A673 (cell line): ENCODE measurements around the gene PLP2. TPM values are rescaled to one million over a fixed set of nuclear protein-coding genes. Genes with fewer than 3 reads are reported as not detected.

ENCODE experiments used
- BruUV-seq: library from RNA; stranded (reverse); fragments of 400-500 nt; replicated peaks from 2 replicates; lab custom pipeline; 2021; lab: Mats Ljungman, UMichigan
- CTCF ChIA-PET: fragments of 300-600 bp; sonication (Branson Sonifier 250); formaldehyde crosslinking; loops from one replicate; lab custom pipeline; 2022; ENCODE audit warnings: antibody characterized with exemption; lab: Charles Lee
- POLR2A ChIA-PET: fragments of 300-600 bp; sonication (Branson Sonifier 250); formaldehyde crosslinking; loops from one replicate; lab custom pipeline; 2022; ENCODE audit warnings: antibody characterized with exemption; ENCODE audit not compliant: low non-redundant PET; lab: Charles Lee
- DNase-seq: peaks from one replicate; pipeline ENCODE4 v3.0.0-alpha.2; 2015; ENCODE audit warnings: low spot score
- H3K27ac ChIP-seq: fragments of 200-600 bp; sonication (generic); 2 replicates; pipeline ENCODE4 v1.5.1; 2016; ENCODE audit warnings: mixed run types, low read depth, mild to moderate bottlenecking, mixed read lengths, antibody characterized with exemption, low read length; ENCODE audit not compliant: poor library complexity, severe bottlenecking
- H3K27me3 ChIP-seq: fragments of 200-600 bp; sonication (generic); replicated peaks from 2 replicates; pipeline ENCODE4 v1.6.1; 2017; ENCODE audit warnings: mixed run types, low read depth, mild to moderate bottlenecking, mixed read lengths, antibody characterized with exemption, low read length; ENCODE audit not compliant: insufficient read depth, poor library complexity
- H3K36me3 ChIP-seq: fragments of 200-600 bp; sonication (generic); 2 replicates; pipeline ENCODE4 v1.6.1; 2016; ENCODE audit warnings: mixed run types, mild to moderate bottlenecking, mixed read lengths, antibody characterized with exemption, low read length; ENCODE audit not compliant: insufficient read depth, poor library complexity, severe bottlenecking
- H3K4me1 ChIP-seq: fragments of 200-600 bp; sonication (generic); 2 replicates; pipeline ENCODE4 v1.6.1; 2017; ENCODE audit warnings: mixed run types, mild to moderate bottlenecking, mixed read lengths, antibody characterized with exemption, low read length; ENCODE audit not compliant: insufficient read depth, poor library complexity, severe bottlenecking
- H3K4me3 ChIP-seq: fragments of 200-600 bp; sonication (generic); 2 replicates; pipeline ENCODE4 v1.5.1; 2016; ENCODE audit warnings: low read depth, mixed run types, mild to moderate bottlenecking, mixed read lengths, low read length; ENCODE audit not compliant: poor library complexity, severe bottlenecking
- H3K9me3 ChIP-seq: fragments of 200-600 bp; sonication (generic); 2 replicates; pipeline ENCODE4 v1.6.1; 2016; ENCODE audit warnings: mixed run types, low read depth, mild to moderate bottlenecking, mixed read lengths, antibody characterized with exemption, low read length; ENCODE audit not compliant: poor library complexity, severe bottlenecking
- EZH2 ChIP-seq: fragments of 200-600 bp; sonication (generic); IDR thresholded peaks from 2 replicates; pipeline ENCODE4 v1.6.1; 2017; ENCODE audit warnings: borderline replicate concordance, low read depth, mild to moderate bottlenecking, mixed read lengths, antibody characterized with exemption, low read length; ENCODE audit not compliant: poor library complexity, severe bottlenecking
- intact Hi-C: fragments of 100-400 bp; cut with micrococcal nuclease; formaldehyde crosslinking; loops from one replicate; pipeline ENCODE4 v1.10.0; 2022; ENCODE audit not compliant: unreplicated experiment
- total RNA-seq: library from RNA; stranded (reverse); gene quantifications from 2 replicates; pipeline ENCODE4 v1.2.3, GENCODE V29; 2021
- TF ChIP-seq, protein P1 (sequence below): fragments of 300-800, 200-600 bp; sonication (generic); conservative IDR thresholded peaks from 2 replicates; pipeline ENCODE4 v1.5.1; 2017; ENCODE audit warnings: low read depth, mild to moderate bottlenecking, antibody characterized with exemption, low read length, moderate library complexity, mixed read lengths

PLP2 gene
- total RNA-seq, 1 experiment from 2014 or later: 87.5 TPM

DNA sequence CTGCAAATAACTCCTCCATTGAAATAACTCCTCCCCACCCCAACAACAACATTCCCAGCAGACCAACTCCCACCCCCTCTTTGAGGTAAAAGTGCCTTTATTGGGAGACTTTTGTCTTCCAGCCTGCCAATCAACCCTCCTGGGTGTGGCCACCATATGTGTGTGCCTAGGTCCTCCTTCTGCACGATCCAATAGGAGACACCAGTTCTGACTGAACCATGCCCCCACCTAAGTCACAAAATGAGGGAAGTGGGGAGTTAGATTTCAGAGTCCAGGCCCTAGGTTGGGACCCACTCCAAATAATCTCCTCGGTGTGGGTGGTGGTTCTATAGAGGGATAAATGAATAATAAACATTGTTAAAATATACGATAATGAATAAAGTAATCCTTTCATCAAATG is 3.0 kb downstream of the PLP2 start:
- TF ChIP-seq, protein P1, sequence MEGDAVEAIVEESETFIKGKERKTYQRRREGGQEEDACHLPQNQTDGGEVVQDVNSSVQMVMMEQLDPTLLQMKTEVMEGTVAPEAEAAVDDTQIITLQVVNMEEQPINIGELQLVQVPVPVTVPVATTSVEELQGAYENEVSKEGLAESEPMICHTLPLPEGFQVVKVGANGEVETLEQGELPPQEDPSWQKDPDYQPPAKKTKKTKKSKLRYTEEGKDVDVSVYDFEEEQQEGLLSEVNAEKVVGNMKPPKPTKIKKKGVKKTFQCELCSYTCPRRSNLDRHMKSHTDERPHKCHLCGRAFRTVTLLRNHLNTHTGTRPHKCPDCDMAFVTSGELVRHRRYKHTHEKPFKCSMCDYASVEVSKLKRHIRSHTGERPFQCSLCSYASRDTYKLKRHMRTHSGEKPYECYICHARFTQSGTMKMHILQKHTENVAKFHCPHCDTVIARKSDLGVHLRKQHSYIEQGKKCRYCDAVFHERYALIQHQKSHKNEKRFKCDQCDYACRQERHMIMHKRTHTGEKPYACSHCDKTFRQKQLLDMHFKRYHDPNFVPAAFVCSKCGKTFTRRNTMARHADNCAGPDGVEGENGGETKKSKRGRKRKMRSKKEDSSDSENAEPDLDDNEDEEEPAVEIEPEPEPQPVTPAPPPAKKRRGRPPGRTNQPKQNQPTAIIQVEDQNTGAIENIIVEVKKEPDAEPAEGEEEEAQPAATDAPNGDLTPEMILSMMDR: no peak
- no peak for TF ChIP-seq EZH2
- Histone ChIP-seq H3K9me3 (no peaks in the 10 kb centered on the region), H3K36me3 (peaks cover 7% of the 10 kb centered on the region), H3K4me3 (no peak overlapping the region), H3K27ac (no peak overlapping the region), H3K4me1 (no peaks in the 10 kb centered on the region), H3K27me3 (no peaks in the 10 kb centered on the region)
- POLR2A ChIA-PET: no interaction called here
- TSS peak; percentile 69 for BruUV-seq
- intact Hi-C loops: no loop called here
- DNase-seq: peak; percentile 38
- CTCF ChIA-PET: interaction anchor here (1.0 kb wide), 1 partner anchor 11 kb away, joined by 3 read pairs; no protein-coding TSS in a partner anchor

DNA sequence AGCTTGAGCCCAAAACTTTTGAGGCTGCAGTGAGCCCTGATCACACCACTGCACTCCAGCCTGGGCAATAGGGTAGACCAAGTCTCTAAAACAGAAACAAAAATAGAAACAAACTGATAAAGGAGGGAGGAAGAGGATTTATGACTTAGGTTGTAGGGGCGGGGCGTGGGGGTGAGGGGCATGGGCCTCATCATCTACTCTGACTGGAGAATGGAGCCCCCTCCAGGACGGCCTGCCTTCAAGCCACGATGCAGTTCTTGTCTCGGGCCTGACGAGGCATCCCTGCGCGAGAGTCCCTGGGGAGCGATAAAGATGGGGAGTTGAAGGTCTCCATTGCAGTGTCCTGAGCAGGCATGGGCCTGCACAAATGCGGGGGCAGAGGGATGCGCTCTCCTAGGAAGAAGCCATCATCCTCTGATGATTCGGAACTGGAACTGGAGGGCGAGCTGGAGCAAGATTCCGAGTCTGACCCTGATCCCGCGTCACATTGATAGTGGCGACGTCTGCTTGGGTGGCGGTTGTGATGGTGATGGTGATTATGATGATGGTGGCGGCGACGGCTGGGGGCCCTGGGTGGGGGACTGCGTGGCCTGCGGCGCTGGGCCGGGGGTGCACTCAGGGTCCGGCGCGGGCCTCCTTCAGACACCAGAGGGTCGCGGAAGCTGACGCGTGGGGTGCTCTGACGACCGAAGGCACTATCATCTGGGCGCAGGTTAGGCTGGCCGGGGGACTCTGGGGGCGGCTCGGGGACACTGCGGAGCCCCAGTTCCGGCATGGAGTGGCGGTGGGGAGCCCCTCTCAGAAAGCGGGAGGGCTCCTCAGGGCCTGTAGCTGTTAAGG is 4.0 kb downstream of the PLP2 start:
- intact Hi-C loops: no loop called here
- Histone ChIP-seq H3K27ac (no peak overlapping the region), H3K36me3 (peaks cover 7% of the 10 kb centered on the region), H3K4me1 (no peaks in the 10 kb centered on the region), H3K27me3 (no peaks in the 10 kb centered on the region), H3K9me3 (no peaks in the 10 kb centered on the region), H3K4me3 (no peak overlapping the region)
- CTCF ChIA-PET: no interaction called here
- POLR2A ChIA-PET: no interaction called here
- TF ChIP-seq, protein P1: no peak
- TF ChIP-seq EZH2: no peak
- DNase-seq: no peak
- BruUV-seq: no TSS peak

DNA sequence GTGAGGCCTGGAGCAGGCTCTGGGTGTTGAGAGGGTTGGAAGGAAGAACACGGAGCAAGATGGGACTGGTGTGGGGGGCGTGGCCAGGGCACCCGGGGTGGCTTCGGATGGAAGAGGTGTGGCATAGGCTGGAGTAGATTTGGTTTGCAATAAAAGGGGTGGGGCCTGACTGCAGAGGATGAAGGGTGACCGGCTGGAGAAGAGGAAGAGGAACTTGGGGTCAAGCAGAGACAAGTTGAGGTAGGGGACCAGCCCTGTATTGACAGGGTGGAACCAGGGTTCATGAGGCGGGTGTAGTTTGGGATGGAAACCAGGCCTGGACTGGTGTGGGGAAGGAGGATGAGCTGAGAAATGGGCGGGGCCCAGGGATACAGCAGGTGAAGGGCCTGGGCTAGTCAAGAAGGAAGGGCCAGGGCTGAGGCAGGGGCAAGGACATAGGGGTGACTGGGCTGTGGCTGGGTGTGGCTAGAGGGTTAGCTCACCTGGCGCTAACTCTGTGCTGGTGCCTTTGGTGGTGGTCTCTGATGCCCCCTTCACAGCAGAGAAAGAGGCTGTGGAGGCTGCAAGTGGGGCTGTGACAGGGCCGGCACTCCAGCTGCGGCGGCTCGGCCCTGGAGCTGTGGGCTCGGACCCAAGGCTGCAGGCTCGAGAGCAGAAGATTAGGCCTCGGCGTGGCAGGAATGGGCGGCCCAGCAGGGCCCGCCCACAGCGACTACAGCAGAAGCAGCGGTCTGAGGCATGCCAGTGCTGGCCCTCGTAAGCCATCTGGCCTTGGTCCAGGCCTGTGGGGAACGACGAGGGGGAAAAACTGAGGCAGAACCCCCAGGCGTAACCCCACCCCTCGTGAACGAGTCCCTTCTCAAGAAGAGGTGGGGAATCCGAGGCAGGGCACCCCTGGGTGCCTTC is 5.0 kb downstream of the PLP2 start:
- Histone ChIP-seq H3K4me1 (no peaks in the 10 kb centered on the region), H3K4me3 (no peak overlapping the region), H3K36me3 (peaks cover 7% of the 10 kb centered on the region), H3K27ac (peak overlapping the region; percentile 37), H3K9me3 (no peaks in the 10 kb centered on the region), H3K27me3 (no peaks in the 10 kb centered on the region)
- POLR2A ChIA-PET: no interaction called here
- no peak for DNase-seq
- BruUV-seq: no TSS peak
- intact Hi-C loops: no loop called here
- CTCF ChIA-PET: no interaction called here
- TF ChIP-seq, protein P1: no peak
- TF ChIP-seq EZH2: no peak
